IPS-18c (cell line): ENCODE data around the gene HMSD.

Source experiments
- H3K4me3 ChIP-seq: 2 replicates; pipeline ENCODE4 v1.7.0; 2013; ENCODE audit warnings: low read depth, mild to moderate bottlenecking, low read length, moderate library complexity; ENCODE audit not compliant: insufficient read depth
- H3K9me3 ChIP-seq: one replicate; pipeline ENCODE4 v1.6.1; 2013; ENCODE audit warnings: mild to moderate bottlenecking, low read length, moderate library complexity; ENCODE audit not compliant: control insufficient read depth, insufficient read depth

HMSD gene

GRCh38 chr18:63975628-63976027 is 26.5 kb downstream of the HMSD start:
- Histone ChIP-seq H3K4me3 (no peak overlapping the region), H3K9me3 (no peaks in the 10 kb centered on the region)

GRCh38 chr18:63977040-63977439 is 27.9 kb downstream of the HMSD start:
- H3K4me3 ChIP-seq = no peak overlapping the region

GRCh38 chr18:63979409-63979920 is 30.4 kb downstream of the HMSD start:
- H3K9me3 ChIP-seq = no peaks in the 10 kb centered on the region
- H3K4me3 ChIP-seq = no peak overlapping the region

More at GRCh38 chr18:63977040-63977439, 27.9 kb downstream of the HMSD start:
- no peaks in the 10 kb centered on the region for H3K9me3 ChIP-seq

- H3K9me3 ChIP-seq = no peaks in the 10 kb centered on the region
- H3K4me3 ChIP-seq = no peak overlapping the region
Measured at GRCh38 chr18:63980027-63980426, 30.9 kb downstream of the HMSD start.

- no peak overlapping the region for H3K4me3 ChIP-seq
Measured at GRCh38 chr18:63980896-63981460, 31.9 kb downstream of the HMSD start.

GRCh38 chr18:63981719-63982118 is 32.6 kb downstream of the HMSD start:
- no peaks in the 10 kb centered on the region for H3K9me3 ChIP-seq
- no peak overlapping the region for H3K4me3 ChIP-seq

More at GRCh38 chr18:63980896-63981460, 31.9 kb downstream of the HMSD start:
- H3K9me3 ChIP-seq = no peaks in the 10 kb centered on the region

GRCh38 chr18:63982361-63982760 is 33.3 kb downstream of the HMSD start:
- H3K9me3 ChIP-seq = no peaks in the 10 kb centered on the region
- no peak overlapping the region for H3K4me3 ChIP-seq

- Histone ChIP-seq H3K4me3 (no peak overlapping the region), H3K9me3 (no peaks in the 10 kb centered on the region)
Measured at GRCh38 chr18:63986885-63987284, 37.8 kb downstream of the HMSD start.

GRCh38 chr18:63987743-63988142 is 38.6 kb downstream of the HMSD start:
- H3K9me3 ChIP-seq = no peaks in the 10 kb centered on the region
- H3K4me3 ChIP-seq = no peak overlapping the region

GRCh38 chr18:63992751-63993150 is 43.6 kb downstream of the HMSD start:
- H3K9me3 ChIP-seq = peaks cover 3% of the 10 kb centered on the region
- H3K4me3 ChIP-seq = no peak overlapping the region

- Histone ChIP-seq H3K9me3 (peaks cover 3% of the 10 kb centered on the region), H3K4me3 (no peak overlapping the region)
Measured at GRCh38 chr18:63994783-63995399, 45.8 kb downstream of the HMSD start.

- Histone ChIP-seq H3K4me3 (no peak overlapping the region), H3K9me3 (peaks cover 3% of the 10 kb centered on the region)
Measured at GRCh38 chr18:63997041-63997440, 47.9 kb downstream of the HMSD start.

- H3K9me3 ChIP-seq = peaks cover 3% of the 10 kb centered on the region
Measured at GRCh38 chr18:63997606-63998005, 48.5 kb downstream of the HMSD start.

GRCh38 chr18:63999871-64000270 is 50.8 kb downstream of the HMSD start:
- Histone ChIP-seq H3K4me3 (no peak overlapping the region), H3K9me3 (peaks cover 3% of the 10 kb centered on the region)

More at GRCh38 chr18:63997606-63998005, 48.5 kb downstream of the HMSD start:
- H3K4me3 ChIP-seq = no peak overlapping the region

- H3K4me3 ChIP-seq = no peak overlapping the region
- no peaks in the 10 kb centered on the region for H3K9me3 ChIP-seq
Measured at GRCh38 chr18:64002581-64002980, 53.5 kb downstream of the HMSD start.

GRCh38 chr18:64009305-64009704 is 60.2 kb downstream of the HMSD start:
- Histone ChIP-seq H3K4me3 (no peak overlapping the region), H3K9me3 (no peaks in the 10 kb centered on the region)
